ENCODE measurements around the gene WDR77. TPM values are rescaled to one million over a fixed set of nuclear protein-coding genes. Genes with fewer than 3 reads are reported as not detected.

The WDR77 gene
- total RNA-seq, 3 donors from 2014 or later: 20.2 to 28.2 (median 23.4) TPM

DNA sequence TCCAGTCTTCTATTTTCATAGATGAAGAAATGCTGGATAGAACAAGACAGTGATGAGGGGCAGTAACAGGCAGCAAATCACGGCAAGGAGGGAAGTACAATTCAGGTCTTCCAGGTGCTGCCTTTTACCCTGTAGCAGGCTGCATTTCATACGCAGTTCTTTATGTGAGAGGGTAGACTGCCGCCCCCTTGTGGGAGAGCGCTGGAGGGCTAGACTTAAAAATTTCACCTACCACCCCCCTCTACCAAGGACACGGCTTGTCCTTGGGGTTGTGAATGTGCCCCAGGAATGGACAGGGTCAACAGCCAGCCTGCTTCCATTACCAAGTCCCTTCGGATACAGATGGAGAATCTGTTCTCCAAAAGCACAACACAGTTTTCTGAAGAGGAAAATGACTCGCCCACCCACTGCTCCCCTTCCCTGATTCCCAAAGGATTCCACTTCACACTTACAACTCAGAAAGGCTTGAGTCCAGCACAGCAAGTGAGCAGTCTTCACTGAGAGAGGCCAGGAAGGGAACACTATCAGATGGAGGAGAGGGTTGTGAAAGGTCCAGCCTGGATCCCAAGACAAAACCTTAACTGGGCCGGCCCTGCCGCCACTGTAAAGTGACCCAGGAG lies 7.4 kb downstream of the WDR77 start:
- TF ChIP-seq, protein P1, sequence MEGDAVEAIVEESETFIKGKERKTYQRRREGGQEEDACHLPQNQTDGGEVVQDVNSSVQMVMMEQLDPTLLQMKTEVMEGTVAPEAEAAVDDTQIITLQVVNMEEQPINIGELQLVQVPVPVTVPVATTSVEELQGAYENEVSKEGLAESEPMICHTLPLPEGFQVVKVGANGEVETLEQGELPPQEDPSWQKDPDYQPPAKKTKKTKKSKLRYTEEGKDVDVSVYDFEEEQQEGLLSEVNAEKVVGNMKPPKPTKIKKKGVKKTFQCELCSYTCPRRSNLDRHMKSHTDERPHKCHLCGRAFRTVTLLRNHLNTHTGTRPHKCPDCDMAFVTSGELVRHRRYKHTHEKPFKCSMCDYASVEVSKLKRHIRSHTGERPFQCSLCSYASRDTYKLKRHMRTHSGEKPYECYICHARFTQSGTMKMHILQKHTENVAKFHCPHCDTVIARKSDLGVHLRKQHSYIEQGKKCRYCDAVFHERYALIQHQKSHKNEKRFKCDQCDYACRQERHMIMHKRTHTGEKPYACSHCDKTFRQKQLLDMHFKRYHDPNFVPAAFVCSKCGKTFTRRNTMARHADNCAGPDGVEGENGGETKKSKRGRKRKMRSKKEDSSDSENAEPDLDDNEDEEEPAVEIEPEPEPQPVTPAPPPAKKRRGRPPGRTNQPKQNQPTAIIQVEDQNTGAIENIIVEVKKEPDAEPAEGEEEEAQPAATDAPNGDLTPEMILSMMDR (IDR thresholded peaks at IDR 0.05): no peak
- intact Hi-C loops (cut with DNase I, micrococcal nuclease): no loop called here
- DNase-seq: peak in 2 of 3 donors; percentile 38 to 52
- no peaks in the 10 kb centered on the region for H3K9me3 ChIP-seq
- peak; percentile 68 for ATAC-seq
- no peaks in the 10 kb centered on the region for H3K4me1 ChIP-seq (ENCODE audit: low read depth)
- H3K36me3 ChIP-seq (ENCODE audit: low read depth): no peaks in the 10 kb centered on the region
- H3K4me3 ChIP-seq: no peak overlapping the region

DNA sequence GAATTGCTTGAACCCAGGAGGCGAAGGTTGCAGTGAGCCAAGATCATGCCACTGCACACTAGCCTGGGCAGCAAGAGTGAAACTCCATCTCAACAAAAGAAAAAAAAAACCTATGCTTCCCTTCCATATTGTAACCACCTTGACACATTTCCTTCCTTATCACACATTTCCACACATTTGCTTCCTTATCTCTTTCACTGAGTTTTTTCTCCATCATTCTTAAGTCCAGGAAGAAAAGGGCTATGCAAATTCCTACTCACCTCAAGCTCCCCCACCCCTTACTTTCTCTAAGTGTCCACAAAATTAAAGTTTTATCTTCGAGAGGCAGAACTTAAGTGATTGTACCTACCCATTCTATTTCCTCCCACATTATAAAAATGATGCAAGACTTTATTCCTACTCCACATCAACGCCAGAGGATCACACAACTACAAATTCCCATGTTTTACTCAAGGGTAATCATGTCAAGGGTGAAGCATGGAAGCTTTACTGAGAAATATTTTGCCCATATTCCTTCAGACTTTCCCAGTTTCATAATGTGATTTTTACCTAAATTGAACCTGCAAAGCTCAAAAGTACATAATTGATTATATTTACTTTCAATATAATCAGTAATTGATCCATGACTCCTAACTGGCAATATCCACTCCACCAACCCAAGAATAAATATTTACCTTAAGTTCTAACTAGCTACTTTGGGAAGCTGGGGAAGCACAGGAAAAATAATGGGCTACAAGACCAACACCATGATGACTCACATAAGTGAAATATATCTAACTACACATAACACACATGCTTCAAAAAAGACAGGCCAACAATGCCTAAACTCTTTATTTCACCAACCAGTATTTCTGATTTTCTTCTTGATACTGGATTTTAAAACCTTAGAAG lies 9.3 kb downstream of the WDR77 start:
- intact Hi-C loops (cut with DNase I, micrococcal nuclease): no loop called here
- no peak for ATAC-seq
- DNase-seq: no peak
- Histone ChIP-seq H3K4me1 (ENCODE audit: low read depth) (no peaks in the 10 kb centered on the region), H3K9me3 (no peaks in the 10 kb centered on the region), H3K36me3 (ENCODE audit: low read depth) (no peaks in the 10 kb centered on the region), H3K4me3 (no peak overlapping the region)
- TF ChIP-seq, protein P1 (IDR thresholded peaks at IDR 0.05): no peak

DNA sequence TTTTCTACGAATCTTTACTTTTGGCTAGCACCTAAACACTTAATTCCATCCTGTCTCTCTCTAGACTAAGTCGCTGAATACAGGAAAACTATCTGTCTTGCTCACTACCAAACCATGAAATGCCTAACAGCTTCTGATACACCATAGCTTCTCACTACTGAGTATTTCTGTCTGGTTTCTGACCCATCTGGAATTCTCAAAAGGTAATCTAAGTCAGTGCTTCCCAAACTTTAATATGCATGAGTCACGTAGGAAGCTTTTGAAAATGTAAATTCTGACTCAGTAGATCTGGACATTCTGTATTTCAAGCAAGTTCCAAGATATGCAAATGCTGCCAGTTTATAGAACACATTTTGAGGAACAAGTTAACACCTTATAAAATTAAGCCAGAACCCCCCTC lies 12.3 kb downstream of the WDR77 start:
- TF ChIP-seq, protein P1 (IDR thresholded peaks at IDR 0.05): no peak
- Histone ChIP-seq H3K9me3 (no peaks in the 10 kb centered on the region), H3K36me3 (ENCODE audit: low read depth) (no peaks in the 10 kb centered on the region), H3K4me1 (ENCODE audit: low read depth) (no peaks in the 10 kb centered on the region), H3K4me3 (no peak overlapping the region)
- DNase-seq (no peak), ATAC-seq (no peak)
- intact Hi-C loops (cut with DNase I, micrococcal nuclease): no loop called here

DNA sequence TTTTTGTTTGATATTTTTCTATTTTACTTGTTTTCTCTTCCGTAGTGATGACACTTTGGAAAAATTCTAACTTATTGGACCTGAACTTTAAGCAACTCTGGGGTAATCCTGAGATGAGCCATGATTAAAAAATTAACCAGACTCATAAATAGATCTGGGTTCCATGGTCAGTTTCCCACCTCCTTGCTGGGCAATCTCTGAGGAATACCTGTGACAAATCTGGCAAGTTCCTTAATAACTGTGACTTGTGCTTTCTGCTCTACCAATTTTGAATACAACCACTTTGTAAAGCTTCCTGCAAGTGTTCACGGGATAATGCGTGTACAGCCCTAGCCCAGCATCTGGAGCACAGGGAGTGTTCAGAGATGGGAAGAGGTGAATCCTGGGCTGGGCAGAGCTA lies 24.8 kb downstream of the WDR77 start:
- TF ChIP-seq, protein P1 (IDR thresholded peaks at IDR 0.05): no peak
- no peaks in the 10 kb centered on the region for H3K36me3 ChIP-seq (ENCODE audit: low read depth)
- no peak overlapping the region for H3K4me3 ChIP-seq
- intact Hi-C loops (cut with DNase I, micrococcal nuclease): no loop called here
- DNase-seq (no peak), ATAC-seq (no peak)
- H3K4me1 ChIP-seq (ENCODE audit: low read depth): no peaks in the 10 kb centered on the region
- H3K9me3 ChIP-seq: no peaks in the 10 kb centered on the region

DNA sequence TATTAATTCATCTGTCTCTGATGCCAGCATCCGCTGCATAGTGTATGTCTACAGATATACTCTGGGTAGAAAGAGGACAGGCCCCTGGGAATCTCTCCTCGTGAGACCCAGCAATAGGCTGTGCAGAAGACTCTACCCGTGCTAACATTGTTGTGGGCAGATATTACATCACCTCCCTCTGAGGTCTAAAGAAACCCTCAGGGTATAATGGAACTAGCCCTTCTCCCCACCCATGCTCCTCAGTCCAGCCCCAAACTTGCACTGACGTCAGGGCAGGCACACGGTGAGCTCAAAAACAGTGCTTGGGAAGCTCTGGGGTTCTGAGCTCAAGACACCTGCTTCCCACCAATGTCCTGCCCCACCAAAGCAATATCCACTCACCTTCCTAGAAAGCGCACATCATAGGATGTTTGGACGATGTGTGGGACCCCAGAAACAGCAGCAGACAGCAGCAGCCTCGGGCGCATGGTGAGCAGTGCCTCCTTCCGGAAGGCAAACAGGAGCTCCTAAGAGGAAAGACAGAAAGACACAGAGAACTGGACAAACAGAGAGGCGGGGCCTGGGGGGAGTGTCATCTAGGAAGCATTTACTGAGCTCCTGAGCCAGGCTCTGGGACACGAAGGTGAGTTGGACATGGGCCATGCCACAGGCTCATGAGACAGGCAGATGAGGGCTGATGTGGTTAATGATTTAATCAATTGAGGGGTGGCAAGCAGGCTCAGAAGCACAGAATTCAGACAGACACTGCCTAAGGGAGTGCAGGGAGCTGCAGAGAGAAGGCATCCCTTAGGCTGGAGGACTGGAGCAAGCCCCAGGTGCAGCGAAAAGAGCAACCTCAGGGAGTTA lies 26.3 kb downstream of the WDR77 start:
- intact Hi-C loops (cut with DNase I, micrococcal nuclease): no loop called here
- DNase-seq (peak; percentile 79 to 87 (median 82)), ATAC-seq (peak; percentile 96)
- H3K36me3 ChIP-seq (ENCODE audit: low read depth): no peaks in the 10 kb centered on the region
- H3K4me3 ChIP-seq: no peak overlapping the region
- TF ChIP-seq, protein P1 (IDR thresholded peaks at IDR 0.05): no peak
- no peaks in the 10 kb centered on the region for H3K9me3 ChIP-seq
- no peaks in the 10 kb centered on the region for H3K4me1 ChIP-seq (ENCODE audit: low read depth)
